Measurements from ENCODE around the gene EXOC4. TPM values are rescaled to one million over a fixed set of nuclear protein-coding genes. Genes with fewer than 3 reads are reported as not detected.
A peak's percentile ranks its signal among the peaks of the same experiment; 100 is the strongest.

EXOC4 gene
- total and polyA plus RNA-seq, 2 of the 8 experiments (the other 6 are each of a cell fraction or from before 2014, with no cell fraction given), result 27.0 to 67.3 TPM

DNA sequence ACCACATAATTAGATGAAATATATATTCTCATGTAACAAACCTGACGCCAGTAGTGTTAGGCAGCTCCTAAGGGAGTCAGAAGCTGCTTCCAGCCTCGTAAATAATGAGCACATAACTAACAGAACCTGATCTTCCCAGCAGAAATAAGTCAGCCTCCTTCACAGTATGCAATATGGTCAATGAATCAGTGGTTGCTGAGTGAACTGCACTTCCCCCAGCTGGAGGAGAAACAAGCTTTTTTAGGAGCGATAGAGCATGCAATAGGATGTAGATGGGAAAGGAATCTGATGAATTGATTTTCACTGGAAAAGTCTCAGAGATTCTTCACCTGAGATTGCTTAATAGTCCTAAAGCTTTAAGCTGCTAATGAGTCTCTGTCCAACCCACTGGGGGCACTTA, 537.1 kb downstream of the EXOC4 start:
- Histone ChIP-seq H3K56ac (replicated peaks; ENCODE audit: insufficient read length, low read depth, low read length) (no peak overlapping the region), H2AFZ (ENCODE audit: low read length) (no peak overlapping the region), H3K14ac (ENCODE audit: insufficient read length) (no peak overlapping the region), H3K36me3 (ENCODE audit: control insufficient read depth in 2 of 4, insufficient read depth in 4 of 4, low read length in 3 of 4) (no peaks in the 10 kb centered on the region), H3K23me2 (ENCODE audit: low read depth, low read length) (no peaks in the 10 kb centered on the region), H4K91ac (replicated peaks; ENCODE audit: insufficient read length, low read length) (no peak overlapping the region), H3K27me3 (replicated peaks in 1 of 4; ENCODE audit: control insufficient read depth in 3 of 4, extremely low read depth in 1 of 4, insufficient read depth in 3 of 4, low read length in 3 of 4) (no peaks in the 10 kb centered on the region), H3K79me2 (ENCODE audit: control insufficient read depth in 1 of 2, insufficient read depth in 2 of 2, low read length in 2 of 2) (no peaks in the 10 kb centered on the region), H3K79me1 (ENCODE audit: low read depth, low read length) (no peaks in the 10 kb centered on the region), H3K4ac (replicated peaks; ENCODE audit: insufficient read length, low read depth, low read length) (no peak overlapping the region), H3K23ac (ENCODE audit: insufficient read length) (no peak overlapping the region), H3K9ac (replicated peaks in 1 of 4; ENCODE audit: extremely low read depth in 1 of 4, low read depth in 3 of 4, low read length in 3 of 4) (no peak overlapping the region), H4K8ac (ENCODE audit: extremely low read depth, insufficient read depth, low read length) (no peak overlapping the region), H3K27ac (ENCODE audit: low read depth, low read length) (no peak overlapping the region), H2BK20ac (ENCODE audit: low read length) (no peak overlapping the region), H3K4me2 (ENCODE audit: insufficient read depth in 1 of 2, low read depth in 2 of 2, low read length in 2 of 2) (no peak overlapping the region), H3K18ac (ENCODE audit: extremely low read depth, low read length) (no peak overlapping the region), H4K5ac (ENCODE audit: insufficient read length, low read depth, low read length) (no peak overlapping the region), H3K4me1 (replicated peaks in 1 of 4; ENCODE audit: control insufficient read depth in 3 of 4, insufficient read depth in 4 of 4, low read length in 3 of 4) (peaks cover 0 to 5% (median under 1%) of the 10 kb centered on the region in 4 experiments; a peak in 1 of 7 replicates), H2BK15ac (ENCODE audit: low read length) (no peak overlapping the region), H2BK120ac (replicated peaks; ENCODE audit: low read depth, low read length) (no peak overlapping the region), H3K9me3 (ENCODE audit: insufficient read depth in 2 of 2, low read depth in 1 of 2, low read length in 1 of 2) (no peaks in the 10 kb centered on the region), H3K4me3 (ENCODE audit: extremely low read depth in 1 of 4, insufficient read depth in 2 of 4, low read depth in 3 of 4, low read length in 4 of 4) (no peak overlapping the region), H2BK12ac (ENCODE audit: low read depth, low read length) (no peak overlapping the region), H4K20me1 (replicated peaks in 1 of 2; ENCODE audit: control insufficient read depth in 1 of 2, insufficient read depth in 2 of 2, low read length in 2 of 2) (no peaks in the 10 kb centered on the region), H2BK5ac (ENCODE audit: low read depth, low read length) (no peak overlapping the region), H2AK5ac (ENCODE audit: low read depth, low read length) (no peak overlapping the region)
- FAIRE-seq (no peak), DNase-seq (ENCODE audit: low read depth in 1 of 2, low spot score in 2 of 2) (no peak)
- WGBS, 2 experiments (ENCODE audit: extremely low coverage in 1 of 2, insufficient coverage in 1 of 2, insufficient read length in 1 of 2, insufficient replicate concordance in 2 of 2, low coverage in 1 of 2, low lambda C conversion rate in 2 of 2, missing lambda C conversion rate in 1 of 2), result 67% methylated on average over 3 of the region's 3 CpGs; no CpG with 5 or more reads in 1 of the 2 experiments
- ChIA-PET CTCF (ENCODE audit: partially characterized antibody) (interaction anchor here (1.1 to 1.7 kb wide), 2 partner anchors 15 to 48 kb away, joined by 5 read pairs; no protein-coding TSS in a partner anchor), POLR2A (ENCODE audit: partially characterized antibody) (interaction anchor here (1.5 kb wide), 1 partner anchor 10 kb away, joined by 4 read pairs; no protein-coding TSS in a partner anchor)
- no peak for TF ChIP-seq KDM4A (IDR thresholded peaks at IDR 0.05; ENCODE audit: low read depth, low read length, severe bottlenecking)
- peak in 1 of 2 experiments; percentile 24; a peak in 1 of 4 replicates for TF ChIP-seq RAD21 (IDR thresholded peaks at IDR 0.05 in 1 of 2, conservative IDR thresholded peaks at IDR 0.05 in 1 of 2; ENCODE audit: low read depth in 2 of 2, low read length in 2 of 2)
- TF ChIP-seq, protein P1, sequence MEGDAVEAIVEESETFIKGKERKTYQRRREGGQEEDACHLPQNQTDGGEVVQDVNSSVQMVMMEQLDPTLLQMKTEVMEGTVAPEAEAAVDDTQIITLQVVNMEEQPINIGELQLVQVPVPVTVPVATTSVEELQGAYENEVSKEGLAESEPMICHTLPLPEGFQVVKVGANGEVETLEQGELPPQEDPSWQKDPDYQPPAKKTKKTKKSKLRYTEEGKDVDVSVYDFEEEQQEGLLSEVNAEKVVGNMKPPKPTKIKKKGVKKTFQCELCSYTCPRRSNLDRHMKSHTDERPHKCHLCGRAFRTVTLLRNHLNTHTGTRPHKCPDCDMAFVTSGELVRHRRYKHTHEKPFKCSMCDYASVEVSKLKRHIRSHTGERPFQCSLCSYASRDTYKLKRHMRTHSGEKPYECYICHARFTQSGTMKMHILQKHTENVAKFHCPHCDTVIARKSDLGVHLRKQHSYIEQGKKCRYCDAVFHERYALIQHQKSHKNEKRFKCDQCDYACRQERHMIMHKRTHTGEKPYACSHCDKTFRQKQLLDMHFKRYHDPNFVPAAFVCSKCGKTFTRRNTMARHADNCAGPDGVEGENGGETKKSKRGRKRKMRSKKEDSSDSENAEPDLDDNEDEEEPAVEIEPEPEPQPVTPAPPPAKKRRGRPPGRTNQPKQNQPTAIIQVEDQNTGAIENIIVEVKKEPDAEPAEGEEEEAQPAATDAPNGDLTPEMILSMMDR (IDR thresholded peaks at IDR 0.05; ENCODE audit: control extremely low read depth in 1 of 3, insufficient read depth in 1 of 3, low read depth in 1 of 3, low read length in 3 of 3), result peak in 1 of 3 experiments; percentile 28; a peak in 1 of 4 replicates
- no peak for TF ChIP-seq POU5F1 (IDR thresholded peaks at IDR 0.05; ENCODE audit: low read depth, low read length)
- no peak for TF ChIP-seq GABPA (IDR thresholded peaks at IDR 0.05; ENCODE audit: borderline replicate concordance, insufficient read depth, low read length)
- no peak for TF ChIP-seq ZNF274 (IDR thresholded peaks at IDR 0.05; ENCODE audit: borderline replicate concordance, extremely low read depth, low read length)
- TF ChIP-seq EP300 (IDR thresholded peaks at IDR 0.05; ENCODE audit: borderline replicate concordance in 1 of 2, low read depth in 2 of 2, low read length in 2 of 2), result no peak
- no peak for TF ChIP-seq PHF8 (conservative IDR thresholded peaks at IDR 0.05; ENCODE audit: low read depth, low read length)
- TF ChIP-seq CEBPB (IDR thresholded peaks at IDR 0.05; ENCODE audit: low read depth, low read length), result peak; percentile 31; the same call in 1 of the 2 replicates
- no peak for TF ChIP-seq SUZ12 (IDR thresholded peaks at IDR 0.05; ENCODE audit: low read length)
